ENCODE data around the gene SH3GL1. TPM values are rescaled to one million over a fixed set of nuclear protein-coding genes. Genes with fewer than 3 reads are reported as not detected.

The SH3GL1 gene
- total and polyA plus RNA-seq, 12 donors, result 13.1 to 41.8 (median 18.0) TPM

DNA sequence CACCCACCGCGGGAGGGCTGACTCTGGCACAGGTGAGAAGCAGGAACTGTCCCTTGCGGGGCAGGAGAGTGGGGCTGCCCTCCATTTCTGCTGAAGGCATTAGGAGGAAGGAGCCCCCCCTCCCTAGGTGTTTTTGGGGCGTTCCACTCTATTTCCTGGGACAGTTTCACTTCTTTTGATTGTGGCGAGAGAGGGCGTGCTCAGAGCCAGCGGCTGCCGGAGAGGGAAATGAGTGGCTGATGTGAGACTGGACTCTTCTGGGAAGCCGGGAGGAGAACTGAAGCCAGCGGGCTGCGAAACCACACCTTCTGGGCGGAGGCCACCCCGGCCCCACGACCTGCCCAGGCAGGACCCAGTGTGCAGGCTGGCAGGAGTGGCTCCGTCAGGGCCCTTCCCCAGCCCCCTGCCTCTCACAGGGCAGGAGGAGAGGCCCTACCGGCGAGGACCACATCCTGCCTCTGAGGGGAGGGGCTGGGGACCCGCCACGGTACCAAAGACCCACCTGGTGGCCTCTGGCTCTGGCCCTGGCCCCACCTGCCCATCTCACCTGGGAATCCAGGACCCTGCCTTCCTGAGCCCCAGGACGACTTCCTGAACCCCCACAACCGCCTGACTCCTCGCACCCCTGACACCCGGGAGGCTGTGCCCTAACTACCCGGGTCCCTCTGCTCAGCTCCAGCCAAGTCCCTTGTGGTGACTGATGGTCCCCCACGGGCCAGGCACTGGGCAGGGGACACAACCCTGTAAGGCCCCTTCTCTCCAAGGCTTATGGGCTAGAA lies 31.0 kb downstream of the SH3GL1 start:
- WGBS, 2 donors, result 50 to 67% methylated on average over 23 to 25 of the region's 25 CpGs
- H3K36me3 ChIP-seq, result peaks cover 0 to 41% (median 16%) of the 10 kb centered on the region in 9 donors
- TF ChIP-seq, protein P1, sequence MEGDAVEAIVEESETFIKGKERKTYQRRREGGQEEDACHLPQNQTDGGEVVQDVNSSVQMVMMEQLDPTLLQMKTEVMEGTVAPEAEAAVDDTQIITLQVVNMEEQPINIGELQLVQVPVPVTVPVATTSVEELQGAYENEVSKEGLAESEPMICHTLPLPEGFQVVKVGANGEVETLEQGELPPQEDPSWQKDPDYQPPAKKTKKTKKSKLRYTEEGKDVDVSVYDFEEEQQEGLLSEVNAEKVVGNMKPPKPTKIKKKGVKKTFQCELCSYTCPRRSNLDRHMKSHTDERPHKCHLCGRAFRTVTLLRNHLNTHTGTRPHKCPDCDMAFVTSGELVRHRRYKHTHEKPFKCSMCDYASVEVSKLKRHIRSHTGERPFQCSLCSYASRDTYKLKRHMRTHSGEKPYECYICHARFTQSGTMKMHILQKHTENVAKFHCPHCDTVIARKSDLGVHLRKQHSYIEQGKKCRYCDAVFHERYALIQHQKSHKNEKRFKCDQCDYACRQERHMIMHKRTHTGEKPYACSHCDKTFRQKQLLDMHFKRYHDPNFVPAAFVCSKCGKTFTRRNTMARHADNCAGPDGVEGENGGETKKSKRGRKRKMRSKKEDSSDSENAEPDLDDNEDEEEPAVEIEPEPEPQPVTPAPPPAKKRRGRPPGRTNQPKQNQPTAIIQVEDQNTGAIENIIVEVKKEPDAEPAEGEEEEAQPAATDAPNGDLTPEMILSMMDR (IDR thresholded peaks at IDR 0.05), result peak in 1 of 9 donors; percentile 8
- H3K27me3 ChIP-seq, result no peaks in the 10 kb centered on the region
- peak overlapping the region; percentile 53 to 93 (median 80) for H3K27ac ChIP-seq
- DNase-seq, result peak in 1 of 2 donors; percentile 64
- H3K9me3 ChIP-seq, result no peaks in the 10 kb centered on the region
- peaks cover 43 to 76% (median 70%) of the 10 kb centered on the region in 9 donors for H3K4me1 ChIP-seq
- intact Hi-C loops (cut with DNase I), result no loop called here
- ATAC-seq, result peak; percentile 24 to 69 (median 43)
- peak overlapping the region in 9 of 10 donors; percentile 15 to 43 (median 36) for H3K4me3 ChIP-seq

DNA sequence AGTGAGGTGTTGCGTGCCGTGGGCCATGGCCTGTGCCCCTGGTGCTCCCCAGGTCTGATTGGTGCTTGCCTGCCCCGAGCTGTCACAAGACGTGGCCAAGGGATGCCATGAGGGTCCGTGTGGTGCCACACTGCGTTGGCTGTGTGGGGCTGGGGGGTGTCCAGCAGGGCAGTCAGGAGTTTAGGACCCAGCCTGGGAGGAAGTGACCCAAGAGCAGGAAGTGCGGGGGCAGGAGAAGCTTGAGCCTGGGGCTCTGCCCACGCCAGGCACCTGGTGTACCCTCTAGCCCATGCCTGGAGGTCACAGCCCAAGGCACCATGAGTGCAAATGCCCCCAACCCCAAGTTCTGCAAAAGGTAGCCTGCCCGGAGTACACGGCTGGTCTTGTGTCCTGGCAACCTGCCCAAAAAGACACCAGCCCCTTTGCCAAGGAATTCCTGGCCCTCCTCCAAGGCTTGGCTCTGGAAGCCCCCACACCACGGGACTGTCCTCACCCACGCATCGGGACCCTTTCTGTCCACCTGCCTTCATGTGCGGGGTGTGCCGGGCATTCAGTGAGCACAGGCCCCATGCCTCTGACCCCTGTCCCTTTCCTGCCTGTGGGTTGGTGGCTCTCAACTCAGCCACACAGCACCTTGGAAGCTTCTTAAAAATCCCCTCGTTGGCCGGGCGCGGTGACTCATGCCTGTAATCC lies 32.1 kb downstream of the SH3GL1 start:
- intact Hi-C loops (cut with DNase I), result no loop called here
- WGBS, 2 donors, result 39 to 48% methylated on average over 19 of the region's 19 CpGs
- peak; percentile 0 to 33 (median 8) for ATAC-seq
- peaks cover 0 to 52% (median 23%) of the 10 kb centered on the region in 9 donors for H3K36me3 ChIP-seq
- H3K27me3 ChIP-seq, result no peaks in the 10 kb centered on the region
- TF ChIP-seq, protein P1 (IDR thresholded peaks at IDR 0.05), result no peak
- peaks cover 32 to 66% (median 60%) of the 10 kb centered on the region in 9 donors for H3K4me1 ChIP-seq
- peak overlapping the region in 8 of 10 donors; percentile 70 to 93 (median 80) for H3K27ac ChIP-seq
- no peak for DNase-seq
- peak overlapping the region in 2 of 10 donors; percentile 39 to 42 for H3K4me3 ChIP-seq
- H3K9me3 ChIP-seq, result no peaks in the 10 kb centered on the region

DNA sequence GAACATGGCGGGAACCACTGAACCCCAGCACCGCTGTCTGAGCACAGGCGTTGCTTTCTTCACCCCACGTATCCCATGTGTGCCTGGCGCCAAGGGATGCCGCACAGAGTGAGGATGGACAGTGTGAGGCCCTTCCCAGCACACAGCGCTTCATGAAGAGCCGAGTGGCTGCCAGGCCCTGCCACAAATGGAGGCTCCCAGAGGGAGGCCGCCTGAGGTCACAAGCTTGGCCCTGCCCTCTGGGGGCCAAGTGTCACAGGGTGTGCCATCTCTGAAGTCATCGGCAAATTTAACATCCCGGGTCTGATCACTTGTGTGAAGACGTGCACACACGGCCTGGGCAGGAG lies 32.6 kb downstream of the SH3GL1 start:
- Histone ChIP-seq H3K27ac (peak overlapping the region in 7 of 10 donors; percentile 70 to 93 (median 80)), H3K4me3 (no peak overlapping the region), H3K36me3 (peaks cover 0 to 57% (median 28%) of the 10 kb centered on the region in 9 donors), H3K9me3 (no peaks in the 10 kb centered on the region), H3K27me3 (no peaks in the 10 kb centered on the region), H3K4me1 (peaks cover 27 to 61% (median 55%) of the 10 kb centered on the region in 9 donors)
- intact Hi-C loops (cut with DNase I), result no loop called here
- WGBS, 2 donors, result 63 to 72% methylated on average over 13 of the region's 13 CpGs
- DNase-seq, result no peak
- ATAC-seq, result peak in 2 of 8 donors; percentile 2
- TF ChIP-seq, protein P1 (IDR thresholded peaks at IDR 0.05), result no peak

DNA sequence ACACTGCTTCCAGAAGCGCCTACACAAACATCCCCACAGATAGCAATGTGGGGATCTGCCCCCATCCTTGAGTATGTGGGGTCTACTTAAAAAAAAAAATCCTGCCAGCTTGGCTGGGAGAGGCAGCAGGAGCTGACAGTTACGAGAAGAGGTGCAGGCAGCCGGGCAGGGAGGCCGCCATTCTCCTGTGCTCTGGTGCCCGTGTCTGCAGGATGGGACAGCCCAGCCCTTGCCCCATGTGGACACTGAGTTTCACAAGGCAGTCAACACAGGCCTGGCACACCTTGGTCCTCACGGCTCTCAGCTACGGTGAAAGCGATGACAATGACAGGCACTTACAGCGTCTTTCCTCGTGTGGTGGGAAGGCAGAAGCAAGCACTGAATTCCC lies 33.0 kb downstream of the SH3GL1 start:
- H3K27ac ChIP-seq, result peak overlapping the region in 1 of 10 donors; percentile 79
- ATAC-seq (no peak), DNase-seq (no peak)
- peaks cover 0 to 61% (median 32%) of the 10 kb centered on the region in 9 donors for H3K36me3 ChIP-seq
- peaks cover 26 to 57% (median 50%) of the 10 kb centered on the region in 9 donors for H3K4me1 ChIP-seq
- TF ChIP-seq, protein P1 (IDR thresholded peaks at IDR 0.05), result no peak
- no peaks in the 10 kb centered on the region for H3K9me3 ChIP-seq
- no peaks in the 10 kb centered on the region for H3K27me3 ChIP-seq
- 81 to 88% methylated on average over 10 of the region's 10 CpGs for WGBS, 2 donors
- intact Hi-C loops (cut with DNase I), result no loop called here
- no peak overlapping the region for H3K4me3 ChIP-seq

Data from heart right ventricle (tissue), 16 donors.